Immature natural killer cell (primary cell): ENCODE data around the gene ZC3H10. TPM values are rescaled to one million over a fixed set of nuclear protein-coding genes. Genes with fewer than 3 reads are reported as not detected.
"Not testable (repeated sequence)": the region's sequence is repeated elsewhere in the genome, so short reads cannot be mapped to it uniquely, and the experiment has no call there.

Source experiments
- DNase-seq, 3 donors: peaks; one replicate each; pipeline ENCODE4 v3.0.0; 2022; ENCODE audit warnings: mixed read lengths in 1 of 3
- H3K27ac Mint-ChIP-seq, 6 donors: one replicate each; pipeline ENCODE4 v1.8.0; 2020; ENCODE audit warnings: mixed read lengths in 6 of 6, mild to moderate bottlenecking in 5 of 6, inconsistent platforms in 4 of 6, moderate library complexity in 3 of 6
- H3K27me3 Mint-ChIP-seq, 3 donors: one replicate each; pipeline ENCODE4 v1.8.0; 2020 to 2021; ENCODE audit warnings: low read depth in 3 of 3, mild to moderate bottlenecking in 3 of 3, mixed read lengths in 3 of 3, moderate library complexity in 3 of 3, inconsistent platforms in 1 of 3
- H3K36me3 Mint-ChIP-seq, 3 donors: one replicate each; pipeline ENCODE4 v1.8.0; 2020; ENCODE audit warnings: mixed read lengths in 3 of 3, inconsistent platforms in 2 of 3, mild to moderate bottlenecking in 2 of 3
- H3K4me1 Mint-ChIP-seq, 2 donors: one replicate each; pipeline ENCODE4 v1.8.0; 2020; ENCODE audit warnings: inconsistent platforms in 2 of 2, mild to moderate bottlenecking in 2 of 2, mixed read lengths in 2 of 2, moderate library complexity in 1 of 2
- H3K4me3 Mint-ChIP-seq, 5 donors: one replicate each; pipeline ENCODE4 v1.8.0; 2020; ENCODE audit warnings: mild to moderate bottlenecking in 5 of 5, mixed read lengths in 5 of 5, inconsistent platforms in 3 of 5, moderate library complexity in 3 of 5
- H3K9me3 Mint-ChIP-seq, 6 donors: one replicate each; pipeline ENCODE4 v1.8.0; 2020; ENCODE audit warnings: mild to moderate bottlenecking in 6 of 6, mixed read lengths in 6 of 6, inconsistent platforms in 4 of 6, moderate library complexity in 3 of 6
- polyA plus RNA-seq, 3 donors: library from polyadenylated mRNA; unstranded; fragments of 300-500 nt; fragmentation: Illumina TruSeq; gene quantifications; one replicate each; pipeline ENCODE4 v1.2.3, GENCODE V29; 2021

The ZC3H10 gene
- polyA plus RNA-seq, 3 donors from 2014 or later = 0.86 to 4.2 (median 1.3) TPM

GRCh38 chr12:56105609-56105902 is 12.5 kb upstream of the ZC3H10 start:
- peaks cover 4 to 26% (median 9%) of the 10 kb centered on the region in 3 donors for H3K36me3 Mint-ChIP-seq
- H3K4me1 Mint-ChIP-seq = peaks cover 50 to 57% of the 10 kb centered on the region in 2 donors
- DNase-seq = no peak
- peak overlapping the region; percentile 93 to 99 (median 96) for H3K27ac Mint-ChIP-seq
- H3K4me3 Mint-ChIP-seq = peak overlapping the region; percentile 92 to 100 (median 96)
- H3K27me3 Mint-ChIP-seq = peaks cover 4 to 11% (median 7%) of the 10 kb centered on the region in 3 donors
- no peaks in the 10 kb centered on the region for H3K9me3 Mint-ChIP-seq

GRCh38 chr12:56107242-56107641 is 10.8 kb upstream of the ZC3H10 start:
- peaks cover 43 to 47% of the 10 kb centered on the region in 2 donors for H3K4me1 Mint-ChIP-seq
- no peaks in the 10 kb centered on the region for H3K9me3 Mint-ChIP-seq
- peaks cover 13 to 36% (median 16%) of the 10 kb centered on the region in 3 donors for H3K36me3 Mint-ChIP-seq
- H3K4me3 Mint-ChIP-seq = no peak overlapping the region
- H3K27me3 Mint-ChIP-seq = peaks cover 4 to 9% (median 7%) of the 10 kb centered on the region in 3 donors
- peak overlapping the region in 2 of 6 donors; percentile 31 to 75 for H3K27ac Mint-ChIP-seq
- no peak for DNase-seq

- H3K9me3 Mint-ChIP-seq = no peaks in the 10 kb centered on the region
- no peak for DNase-seq
- H3K4me3 Mint-ChIP-seq = no peak overlapping the region
- H3K27me3 Mint-ChIP-seq = peaks cover 0 to 2% (median 0%) of the 10 kb centered on the region in 3 donors
- peak overlapping the region in 2 of 6 donors; percentile 13 to 17 for H3K27ac Mint-ChIP-seq
- H3K36me3 Mint-ChIP-seq = peaks cover 21 to 51% (median 24%) of the 10 kb centered on the region in 3 donors
- peaks cover 14 to 15% of the 10 kb centered on the region in 2 donors for H3K4me1 Mint-ChIP-seq
Measured at GRCh38 chr12:56110571-56110970, 7.5 kb upstream of the ZC3H10 start.

- Mint-ChIP-seq H3K4me3 (peak overlapping the region in 3 of 5 donors; percentile 11 to 29 (median 19)), H3K36me3 (peaks cover 24 to 40% (median 32%) of the 10 kb centered on the region in 3 donors), H3K27ac (peak overlapping the region; percentile 12 to 69 (median 38)), H3K9me3 (no peaks in the 10 kb centered on the region), H3K4me1 (peaks cover 27 to 28% of the 10 kb centered on the region in 2 donors), H3K27me3 (peaks cover 12 to 16% (median 16%) of the 10 kb centered on the region in 3 donors)
- no peak for DNase-seq
Measured at GRCh38 chr12:56114084-56114483, 4.0 kb upstream of the ZC3H10 start.

- Mint-ChIP-seq H3K27me3 (peaks cover 12 to 20% (median 16%) of the 10 kb centered on the region in 3 donors), H3K4me3 (peak overlapping the region; percentile 95 to 99 (median 97)), H3K4me1 (peaks cover 36 to 37% of the 10 kb centered on the region in 2 donors), H3K9me3 (no peaks in the 10 kb centered on the region), H3K27ac (peak overlapping the region; percentile 96 to 99 (median 98)), H3K36me3 (peaks cover 18 to 33% (median 30%) of the 10 kb centered on the region in 3 donors)
- no peak for DNase-seq
Measured at GRCh38 chr12:56115329-56115728, 2.7 kb upstream of the ZC3H10 start.

GRCh38 chr12:56116267-56117081 is 1.6 kb upstream of the ZC3H10 start, which contains the start of gene RPL41:
Gene RPL41 (plus strand): TSS chr12:56116633.
- peak; percentile 94 to 95 (median 94) for DNase-seq
- Mint-ChIP-seq H3K27ac (peak within 1 kb of the TSS; percentile 96 to 99 (median 98)), H3K4me1 (peaks cover 37 to 39% of the 10 kb centered on the region in 2 donors), H3K27me3 (peaks cover 12 to 20% (median 16%) of the 10 kb centered on the region in 3 donors), H3K4me3 (peak within 1 kb of the TSS; percentile 95 to 99 (median 97)), H3K9me3 (no peaks in the 10 kb centered on the region), H3K36me3 (peaks cover 10 to 25% (median 22%) of the 10 kb centered on the region in 3 donors)

- peaks cover 37 to 39% of the 10 kb centered on the region in 2 donors for H3K4me1 Mint-ChIP-seq
- peaks cover 12 to 20% (median 16%) of the 10 kb centered on the region in 3 donors for H3K27me3 Mint-ChIP-seq
- H3K4me3 Mint-ChIP-seq = peak overlapping the region; percentile 95 to 99 (median 97)
- not testable (repeated sequence) for DNase-seq, H3K9me3 Mint-ChIP-seq
- peaks cover 8 to 22% (median 20%) of the 10 kb centered on the region in 3 donors for H3K36me3 Mint-ChIP-seq
- peak overlapping the region; percentile 96 to 99 (median 98) for H3K27ac Mint-ChIP-seq
Measured at GRCh38 chr12:56117082-56117706, 872 bp upstream of the ZC3H10 start.

GRCh38 chr12:56118688-56119357 is 757 bp downstream of the ZC3H10 start:
- Mint-ChIP-seq H3K4me3 (peak overlapping the region; percentile 95 to 99 (median 97)), H3K27ac (peak overlapping the region; percentile 96 to 99 (median 98)), H3K4me1 (peaks cover 39 to 40% of the 10 kb centered on the region in 2 donors), H3K27me3 (peaks cover 12 to 20% (median 16%) of the 10 kb centered on the region in 3 donors), H3K9me3 (no peaks in the 10 kb centered on the region), H3K36me3 (peaks cover 3 to 10% (median 6%) of the 10 kb centered on the region in 3 donors)
- DNase-seq = no peak

- DNase-seq = peak; percentile 60 to 70 (median 70)
- Mint-ChIP-seq H3K9me3 (no peaks in the 10 kb centered on the region), H3K27ac (peak overlapping the region; percentile 96 to 99 (median 98)), H3K27me3 (peaks cover 12 to 20% (median 16%) of the 10 kb centered on the region in 3 donors), H3K4me3 (peak overlapping the region; percentile 95 to 99 (median 97)), H3K36me3 (peaks cover 3 to 8% (median 6%) of the 10 kb centered on the region in 3 donors), H3K4me1 (peaks cover 39 to 46% of the 10 kb centered on the region in 2 donors)
Measured at GRCh38 chr12:56119361-56119796, 1.3 kb downstream of the ZC3H10 start.

- no peak for DNase-seq
- Mint-ChIP-seq H3K4me1 (peaks cover 40 to 47% of the 10 kb centered on the region in 2 donors), H3K4me3 (no peak overlapping the region), H3K9me3 (no peaks in the 10 kb centered on the region), H3K36me3 (peaks cover 3 to 8% (median 6%) of the 10 kb centered on the region in 3 donors), H3K27me3 (peaks cover 12 to 20% (median 16%) of the 10 kb centered on the region in 3 donors), H3K27ac (peak overlapping the region in 2 of 6 donors; percentile 12 to 45)
Measured at GRCh38 chr12:56120158-56120846, 2.2 kb downstream of the ZC3H10 start.

GRCh38 chr12:56121204-56121870 is 3.3 kb downstream of the ZC3H10 start:
- H3K36me3 Mint-ChIP-seq = peaks cover 3 to 8% (median 6%) of the 10 kb centered on the region in 3 donors
- peaks cover 10 to 17% (median 10%) of the 10 kb centered on the region in 3 donors for H3K27me3 Mint-ChIP-seq
- H3K4me1 Mint-ChIP-seq = peaks cover 47 to 52% of the 10 kb centered on the region in 2 donors
- no peaks in the 10 kb centered on the region for H3K9me3 Mint-ChIP-seq
- DNase-seq = no peak
- H3K4me3 Mint-ChIP-seq = no peak overlapping the region
- peak overlapping the region in 1 of 6 donors; percentile 48 for H3K27ac Mint-ChIP-seq

- H3K36me3 Mint-ChIP-seq = peaks cover 2 to 3% (median 3%) of the 10 kb centered on the region in 3 donors
- no peak for DNase-seq
- peak overlapping the region in 2 of 6 donors; percentile 1 to 56 for H3K27ac Mint-ChIP-seq
- peaks cover 48 to 52% of the 10 kb centered on the region in 2 donors for H3K4me1 Mint-ChIP-seq
- H3K27me3 Mint-ChIP-seq = peaks cover 7 to 17% (median 8%) of the 10 kb centered on the region in 3 donors
- H3K9me3 Mint-ChIP-seq = no peaks in the 10 kb centered on the region
- H3K4me3 Mint-ChIP-seq = no peak overlapping the region
Measured at GRCh38 chr12:56122637-56123036, 4.6 kb downstream of the ZC3H10 start.
